CD4-positive, alpha-beta T cell treated with Interleukin-15 for 1 hour (primary cell): Measurements from ENCODE around the gene PARP1.

Experiments used
- DNase-seq: peaks from one replicate; pipeline ENCODE4 v3.0.0-alpha.2; 2020

Gene PARP1

DNA sequence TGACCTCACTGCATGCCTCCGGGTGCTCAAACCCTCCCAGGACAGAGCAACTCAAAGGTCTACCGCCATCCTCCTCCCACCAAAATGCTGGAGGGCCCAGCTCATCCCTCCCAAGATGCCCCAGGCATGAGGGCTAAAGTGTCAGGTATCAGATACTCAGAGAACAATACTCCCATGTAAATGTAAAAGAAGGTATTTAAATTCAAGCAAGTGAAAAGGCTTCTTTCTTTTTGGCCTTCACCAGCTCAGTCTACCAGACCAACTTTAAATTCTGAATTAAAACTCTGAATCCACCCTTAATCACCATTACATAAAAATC, 3.0 kb downstream of the PARP1 start:
- no peak for DNase-seq

DNA sequence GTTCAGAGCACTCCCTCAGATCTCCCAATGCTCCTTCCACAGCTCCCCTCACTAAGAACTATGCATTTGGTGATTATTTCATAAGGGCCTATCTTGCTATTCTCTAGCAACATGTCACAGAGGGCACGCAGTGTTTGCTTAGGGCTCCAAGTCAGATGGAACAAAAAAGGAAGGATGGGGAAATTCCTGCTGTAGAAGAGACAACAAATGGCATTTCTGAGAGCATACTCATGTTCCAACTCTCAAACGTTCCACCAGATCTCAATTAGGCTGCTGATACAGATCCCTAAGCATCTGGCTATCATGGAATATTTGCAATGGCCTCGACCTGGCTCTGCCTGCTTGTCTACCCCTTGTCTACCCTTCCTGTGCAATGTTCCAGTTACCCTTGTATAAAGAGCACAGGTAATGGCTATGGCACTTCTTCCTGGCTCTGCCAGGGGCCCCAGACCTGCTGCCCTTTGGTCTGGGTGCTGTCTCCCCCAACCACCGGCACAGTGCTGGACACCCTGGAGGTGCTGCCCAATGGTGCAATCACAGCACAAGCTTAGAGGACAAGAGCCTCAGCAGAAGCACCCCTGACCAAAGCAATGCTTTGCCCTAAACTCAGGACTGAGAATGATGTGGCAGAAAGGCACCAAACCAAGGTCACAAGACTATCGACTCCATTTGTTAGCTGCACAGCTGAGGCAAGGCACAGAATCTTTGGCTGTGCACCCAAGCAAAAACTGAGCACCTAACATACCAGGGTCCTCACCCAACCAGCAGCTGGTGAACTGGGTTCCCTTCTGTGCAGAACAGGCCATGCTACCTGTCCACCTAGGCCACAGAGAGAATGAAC, 3.6 kb downstream of the PARP1 start:
- DNase-seq, result no peak

DNA sequence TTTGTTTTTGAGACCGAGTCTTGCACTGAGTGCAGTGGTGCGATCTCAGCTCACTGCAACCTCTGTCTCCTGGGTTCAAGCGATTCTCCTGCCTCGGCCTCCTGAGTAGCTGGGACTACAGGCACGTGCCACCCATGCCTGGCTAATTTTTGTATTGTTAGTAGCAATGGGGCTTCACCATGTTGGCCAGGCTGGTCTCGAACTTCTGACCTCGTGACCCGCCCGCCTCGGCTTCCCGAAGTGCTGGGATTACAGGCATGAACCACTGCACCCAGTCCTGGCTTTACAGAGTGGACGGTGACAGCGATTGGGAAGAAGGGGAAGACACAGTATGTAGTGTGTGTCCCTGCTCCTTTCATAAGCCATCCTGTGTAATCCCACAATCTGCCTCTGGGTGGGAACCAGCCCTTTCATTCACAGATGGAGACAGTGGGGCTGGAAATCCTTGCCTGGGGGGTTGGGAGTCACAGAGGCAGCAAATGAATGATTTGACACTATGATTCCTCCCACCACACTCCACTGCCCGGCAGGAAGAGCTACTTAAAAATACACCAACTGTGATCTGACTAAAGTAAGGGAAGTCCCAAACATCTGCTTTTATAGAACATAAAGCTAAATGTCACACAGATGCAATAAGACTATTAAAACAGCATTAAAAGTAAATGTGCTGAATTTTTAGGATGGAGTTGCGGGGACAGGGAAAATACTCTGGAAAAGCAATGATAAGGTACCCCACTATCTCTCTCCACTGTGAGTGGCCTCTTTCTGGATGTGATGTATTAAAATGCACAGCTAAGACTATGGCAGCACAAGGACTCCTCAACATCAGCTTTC, 4.5 kb downstream of the PARP1 start:
- DNase-seq, result no peak

GRCh38 chr1:226402739-226403165, 5.1 kb downstream of the PARP1 start:
- no peak for DNase-seq

GRCh38 chr1:226401355-226402303, 6.3 kb downstream of the PARP1 start:
- DNase-seq, result no peak

DNA sequence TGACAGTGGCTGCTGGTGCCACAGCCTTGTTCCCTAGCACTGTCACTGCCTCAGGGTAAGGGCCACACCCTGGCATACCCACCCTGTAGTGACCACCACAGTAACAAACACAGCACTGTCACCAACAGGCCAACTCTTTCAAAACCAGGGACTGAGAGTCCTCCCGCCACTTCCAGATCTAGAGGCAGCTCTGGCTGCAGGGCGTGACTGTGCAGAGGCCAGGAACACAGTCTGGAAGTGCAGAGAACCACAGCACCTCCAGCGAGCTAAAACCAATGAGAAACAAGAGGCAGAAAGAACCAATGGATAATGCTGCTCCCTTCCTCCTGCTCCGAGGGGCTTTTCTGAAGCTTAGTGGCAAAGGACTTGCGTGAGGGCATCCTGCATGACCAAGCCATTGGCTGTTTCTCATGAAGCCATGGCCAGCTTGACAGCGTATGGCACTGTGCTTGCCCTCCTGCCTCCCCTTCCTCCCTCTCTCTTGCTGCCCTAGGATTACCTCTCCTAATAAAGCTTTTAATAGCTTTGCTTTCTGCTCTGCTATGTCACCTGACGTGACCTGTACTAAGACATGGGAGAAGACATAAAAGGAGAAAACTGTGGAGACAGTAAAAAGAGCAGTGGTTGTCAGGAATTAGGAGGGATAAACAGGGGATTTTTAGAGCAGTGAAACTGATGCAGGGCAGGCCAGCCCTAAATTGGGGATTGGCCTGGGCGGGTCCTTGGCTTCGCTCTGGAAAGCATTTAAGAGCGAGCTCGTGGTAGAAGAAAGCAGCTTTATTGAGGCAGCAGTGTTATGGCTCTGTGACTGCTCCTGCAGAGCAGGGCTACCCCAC, 7.2 kb downstream of the PARP1 start:
- DNase-seq, result no peak

DNA sequence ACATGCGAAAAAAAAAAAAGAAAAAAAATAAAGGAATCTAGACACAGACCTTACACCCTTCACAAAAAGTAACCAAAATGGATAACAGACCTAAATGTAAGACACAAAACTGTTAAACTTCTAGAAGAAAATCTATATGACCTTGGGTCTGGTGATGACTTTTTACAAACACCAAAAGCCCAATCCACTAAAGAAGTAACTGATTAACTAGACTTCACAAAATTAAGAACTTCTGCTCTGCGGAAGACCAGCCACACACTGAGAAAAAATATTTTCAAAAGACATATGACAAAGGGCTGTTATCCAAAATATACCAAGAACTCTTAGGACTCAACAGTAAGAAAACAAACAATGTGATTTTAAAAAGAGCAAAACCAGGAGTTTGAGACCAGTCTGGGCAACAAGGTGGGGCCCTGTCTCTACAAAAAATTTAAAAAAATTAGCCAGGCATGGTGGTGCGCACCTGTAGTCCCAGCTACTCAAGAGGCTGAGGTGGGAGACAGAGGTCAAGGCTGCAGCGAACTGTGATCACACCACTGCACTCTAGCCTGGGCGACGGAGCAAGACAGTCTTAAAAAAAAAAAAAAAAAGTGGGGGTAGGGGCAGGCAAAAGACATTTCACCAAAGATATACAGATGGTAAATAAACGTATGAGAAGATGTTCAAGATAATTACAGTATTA, 9.8 kb downstream of the PARP1 start:
- no peak for DNase-seq

DNA sequence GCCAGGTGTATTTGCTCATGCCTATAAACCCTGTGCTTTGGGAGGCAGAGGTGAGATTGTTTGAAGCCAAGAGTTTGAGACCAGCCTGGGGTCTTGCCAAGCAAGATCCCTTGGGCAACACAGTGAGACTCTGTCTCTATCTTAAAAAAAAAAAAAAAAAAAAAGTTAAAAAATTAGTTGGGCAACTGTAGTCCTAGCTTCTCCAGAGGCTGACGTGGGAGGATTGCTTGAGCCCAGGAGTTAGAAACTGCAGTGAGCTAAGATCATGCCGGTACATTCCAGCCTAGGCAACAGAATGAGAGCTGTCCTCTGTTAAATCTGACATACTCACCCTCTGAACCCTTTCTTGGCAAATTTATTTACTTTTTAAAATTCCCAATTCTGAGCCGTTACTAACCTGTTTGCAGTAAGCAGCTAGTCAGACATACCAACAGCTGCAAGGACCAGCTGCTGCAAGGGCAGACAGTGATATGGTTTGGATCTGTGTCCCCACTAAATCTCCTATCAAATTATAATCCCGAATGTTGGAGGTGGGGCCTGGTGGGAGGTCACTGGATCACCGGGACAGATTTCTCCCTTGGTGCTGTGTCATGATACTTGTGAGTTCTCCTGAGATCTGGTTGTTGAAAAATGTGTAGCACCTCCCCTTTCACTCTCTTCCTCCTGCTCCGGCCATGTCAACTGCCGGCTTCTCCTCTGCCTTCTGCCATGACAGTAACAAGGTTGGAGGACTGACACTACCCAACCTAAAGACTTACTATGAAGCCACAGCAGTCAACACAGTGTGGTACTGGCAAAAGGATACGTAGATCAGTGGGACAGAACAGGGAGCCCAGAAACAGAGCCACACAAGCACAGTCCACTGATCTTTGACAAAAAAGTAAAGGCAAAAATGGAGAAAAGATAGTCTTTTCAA, 10.6 kb downstream of the PARP1 start:
- DNase-seq, result no peak

DNA sequence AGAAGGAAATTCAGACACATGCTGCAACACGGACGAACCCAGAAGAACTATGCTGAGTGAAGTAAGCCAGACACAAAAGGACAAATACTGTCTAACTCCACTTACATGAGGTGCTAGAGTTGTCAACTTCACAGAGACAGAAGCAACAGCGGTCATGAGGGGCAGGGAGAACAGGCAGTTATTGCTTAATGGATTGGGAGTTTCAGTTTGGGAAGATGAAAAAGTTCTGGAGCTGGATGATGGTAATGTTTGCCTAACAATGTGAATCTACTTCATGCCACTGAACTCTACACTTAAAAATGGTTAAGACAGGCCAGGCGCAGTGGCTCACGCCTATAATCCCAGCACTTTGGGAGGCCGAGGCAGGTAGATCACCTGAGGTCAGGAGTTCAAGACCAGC, 12.1 kb downstream of the PARP1 start:
- no peak for DNase-seq

DNA sequence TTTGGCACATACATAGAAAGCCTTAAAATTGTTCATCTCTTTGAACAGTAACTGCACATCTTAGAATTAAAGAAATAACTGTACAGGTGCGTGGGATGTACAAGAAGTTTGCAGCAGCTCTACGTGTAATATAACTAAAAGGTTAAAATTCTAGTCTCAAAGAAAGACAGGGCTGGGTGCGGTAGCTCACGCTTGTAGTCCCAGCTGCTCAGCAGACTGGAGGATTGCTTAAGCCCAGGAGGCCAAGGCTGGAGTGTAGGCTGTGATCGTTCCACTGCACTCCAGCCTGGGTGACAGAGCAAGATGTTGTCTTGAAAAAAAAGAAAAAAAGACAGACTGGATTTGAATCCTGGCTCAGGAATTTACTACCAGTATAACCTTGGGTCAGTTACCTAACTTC, 13.4 kb downstream of the PARP1 start:
- no peak for DNase-seq

DNA sequence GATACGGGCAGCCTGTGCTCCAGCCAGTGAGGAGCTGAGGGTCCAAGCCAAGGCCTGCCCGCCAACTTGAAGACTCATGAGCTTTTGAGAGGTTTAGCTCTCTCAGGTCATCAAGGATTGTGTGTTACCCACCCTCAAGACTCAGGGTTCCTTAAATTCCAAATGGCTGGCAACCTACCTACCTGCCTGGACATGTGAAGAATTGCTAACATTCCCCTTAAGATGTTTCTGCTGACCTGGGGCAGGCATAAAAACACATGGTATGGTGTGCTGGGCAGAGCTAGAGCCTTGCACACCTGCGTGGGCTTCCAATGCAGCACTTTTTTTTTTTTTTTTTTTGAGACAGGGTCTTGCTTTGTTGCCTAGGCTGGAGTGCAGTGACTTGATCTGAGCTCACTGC, 17.2 kb downstream of the PARP1 start:
- DNase-seq, result no peak

DNA sequence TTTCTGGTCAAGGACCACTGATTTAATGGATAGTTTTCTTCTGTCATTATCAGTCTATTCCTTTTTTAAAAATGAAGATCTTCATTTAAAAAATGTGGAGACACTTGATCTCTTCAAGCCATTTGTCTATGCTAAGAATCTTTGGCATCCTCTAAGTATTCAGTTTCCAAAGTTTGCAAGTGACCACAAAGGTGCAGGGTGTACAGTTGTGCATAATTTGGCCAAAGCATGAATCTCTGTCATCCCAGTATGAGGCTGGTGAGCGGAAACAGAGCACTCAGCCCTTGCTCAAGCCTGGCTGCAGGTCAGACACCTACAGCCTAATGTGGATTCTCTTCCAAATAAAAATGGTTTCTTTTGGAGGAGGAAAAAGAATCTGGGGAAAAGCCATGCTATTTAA, 19.8 kb downstream of the PARP1 start:
- no peak for DNase-seq

- no peak for DNase-seq
Observed at GRCh38 chr1:226384717-226385116, 23.2 kb downstream of the PARP1 start.

DNA sequence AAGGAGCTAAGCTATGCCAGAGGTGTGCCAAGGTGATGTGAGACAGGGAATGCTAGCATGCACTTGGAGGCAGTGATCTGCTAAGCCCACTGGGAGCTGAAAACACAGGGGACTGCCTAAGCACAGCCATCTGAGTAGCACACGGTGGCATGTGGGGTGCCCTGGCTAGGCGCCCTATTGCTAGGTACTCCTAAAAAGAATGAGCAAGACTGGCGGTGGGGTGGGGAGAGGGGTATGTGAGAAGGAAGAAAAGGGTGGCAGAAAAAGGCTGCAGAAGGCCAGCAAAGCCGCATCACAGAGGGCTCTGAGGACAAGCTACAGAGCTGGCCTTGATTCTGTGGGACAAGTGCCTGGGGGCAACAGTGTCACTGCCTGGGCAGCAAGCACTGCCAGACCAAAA, 23.9 kb downstream of the PARP1 start:
- DNase-seq, result no peak

DNA sequence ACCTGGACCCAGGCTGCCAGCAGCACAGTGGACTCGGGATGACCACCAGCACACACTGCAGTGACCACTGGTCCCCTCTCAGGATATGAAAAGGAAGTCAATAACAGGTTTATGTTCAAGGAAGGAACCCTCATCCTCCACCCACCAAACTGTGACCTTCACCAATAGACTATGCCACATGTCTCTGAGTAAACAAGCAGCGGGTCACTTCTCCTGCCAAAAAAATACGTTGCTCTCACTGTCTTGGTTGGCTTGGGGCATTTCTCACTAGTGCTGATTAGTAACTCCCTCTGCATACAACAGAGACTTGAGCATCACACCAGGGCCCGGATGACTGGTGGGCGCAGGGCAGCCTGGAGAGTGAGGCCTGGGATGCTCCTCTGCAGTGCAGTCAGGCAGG, 25.9 kb downstream of the PARP1 start:
- DNase-seq, result no peak

- no peak for DNase-seq
Observed at GRCh38 chr1:226381226-226381998, 26.5 kb downstream of the PARP1 start.

DNA sequence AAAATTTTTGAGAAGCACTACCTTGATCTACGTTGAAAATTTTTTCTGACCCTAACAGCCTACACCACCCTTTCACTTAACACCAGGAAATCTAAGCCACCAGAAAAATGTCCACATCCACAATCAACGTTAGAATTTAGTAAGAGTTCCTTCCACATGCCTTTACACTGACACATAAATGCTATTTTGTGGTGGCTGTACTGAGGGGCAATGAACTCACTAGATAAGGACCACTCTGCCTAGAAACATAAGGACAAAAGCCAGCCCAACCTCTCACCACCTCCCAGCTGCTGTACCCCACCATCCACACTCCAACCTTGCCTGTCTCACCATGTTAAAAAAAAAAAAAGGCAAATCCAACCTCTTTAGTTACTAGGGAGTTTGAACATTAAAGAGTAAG, 29.8 kb downstream of the PARP1 start:
- no peak for DNase-seq

- no peak for DNase-seq
Observed at GRCh38 chr1:226376300-226376699, 31.6 kb downstream of the PARP1 start.

DNA sequence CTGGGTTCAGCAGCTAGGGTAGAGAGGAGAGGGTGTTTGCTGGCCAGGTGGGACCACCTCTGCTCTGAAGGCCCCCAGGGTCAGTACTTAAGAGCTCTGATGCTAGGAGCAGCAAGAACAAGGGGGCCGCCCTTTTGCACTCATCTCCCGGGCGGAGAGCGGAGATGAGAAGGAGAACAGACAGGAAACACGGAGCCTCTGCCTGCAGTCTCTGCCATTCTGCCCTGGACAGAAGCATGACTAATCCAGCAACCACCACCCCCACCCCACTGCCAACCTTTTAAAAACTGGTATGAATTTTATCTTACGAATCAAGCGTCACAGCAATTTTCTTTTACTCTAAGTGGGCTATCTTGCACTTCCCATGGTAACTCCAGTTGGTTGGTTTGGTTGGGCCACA, 34.5 kb downstream of the PARP1 start:
- no peak for DNase-seq

DNA sequence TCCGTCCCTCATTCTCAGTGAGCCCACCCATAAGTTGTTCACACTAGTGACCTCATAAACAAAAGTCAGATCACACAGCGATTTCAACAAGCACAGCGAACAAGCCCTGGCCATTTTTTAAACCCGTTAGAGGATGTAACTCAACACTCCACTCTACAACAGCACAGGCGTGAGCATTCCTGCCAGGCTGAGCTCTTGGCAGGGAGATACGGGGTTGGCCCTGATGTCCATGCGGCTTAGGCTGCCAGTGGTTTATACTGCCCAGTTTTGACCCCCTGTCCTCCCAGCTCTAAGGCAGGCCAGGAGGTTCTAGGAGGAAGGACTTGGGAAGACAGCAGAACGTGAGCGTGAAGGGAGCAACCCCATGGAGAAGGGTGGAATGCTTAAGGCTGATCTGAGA, 35.0 kb downstream of the PARP1 start:
- no peak for DNase-seq
